Tibial artery (tissue), 4 donors: ENCODE measurements around the gene GABPB2.

Experiments used
- DNase-seq, 2 donors: peaks; one replicate each; pipeline ENCODE4 v3.0.0-alpha.2; 2019
- H3K27ac ChIP-seq, 2 donors: fragments of 200-600 bp; sonication (generic) in 1 of 2; 1 replicate in 1 of 2; 2 replicates in 1 of 2; pipeline ENCODE4 v1.5.1; 2018 to 2019; ENCODE audit warnings: mild to moderate bottlenecking in 1 of 2
- H3K27me3 ChIP-seq, 2 donors: fragments of 200-600 bp; sonication (generic) in 1 of 2; one replicate each; pipeline versions ENCODE4 v1.5.1 to v1.6.0; 2016 to 2019
- H3K36me3 ChIP-seq, 3 donors: fragments of 200-600 bp; sonication (generic) in 2 of 3; one replicate each; pipeline ENCODE4 v1.5.1; 2016 to 2019; ENCODE audit warnings: mild to moderate bottlenecking in 2 of 3
- H3K4me1 ChIP-seq, 4 donors: fragments of 200-600 bp; sonication (generic) in 2 of 4; 1 replicate in 3 of 4; 2 replicates in 1 of 4; pipeline ENCODE4 v1.5.1; 2016 to 2019
- H3K4me3 ChIP-seq, 2 donors: fragments of 200-600 bp; sonication (generic) in 1 of 2; 1 replicate in 1 of 2; 2 replicates in 1 of 2; pipeline ENCODE4 v1.5.1; 2018 to 2019; ENCODE audit warnings: mild to moderate bottlenecking in 2 of 2
- H3K9me3 ChIP-seq, 3 donors: fragments of 200-600 bp; sonication (generic) in 1 of 3; one replicate each; pipeline ENCODE4 v1.5.1; 2016 to 2019
- intact Hi-C: fragments of 100-400 bp; cut with DNase I; formaldehyde crosslinking; loops from one replicate; pipeline ENCODE4 v1.15.0; 2023; ENCODE audit warnings: low total_unique reads
- TF ChIP-seq, protein P1 (sequence below), 2 experiments: fragments of 200-600 bp in 1 of 2; fragments of 450-650 bp in 1 of 2; IDR thresholded peaks; one replicate each; pipeline ENCODE4 v1.5.1; 2017 to 2019; ENCODE audit warnings: antibody characterized with exemption in 2 of 2, mild to moderate bottlenecking in 1 of 2, moderate library complexity in 1 of 2

The GABPB2 gene

GRCh38 chr1:151054971-151055547, 15.5 kb upstream of the GABPB2 start:
- H3K27me3 ChIP-seq: no peaks in the 10 kb centered on the region
- peak overlapping the region; percentile 81 to 91 for H3K27ac ChIP-seq
- DNase-seq: no peak
- no peaks in the 10 kb centered on the region for H3K9me3 ChIP-seq
- H3K4me1 ChIP-seq: peaks cover 0 to 35% (median 26%) of the 10 kb centered on the region in 4 donors
- TF ChIP-seq, protein P1, sequence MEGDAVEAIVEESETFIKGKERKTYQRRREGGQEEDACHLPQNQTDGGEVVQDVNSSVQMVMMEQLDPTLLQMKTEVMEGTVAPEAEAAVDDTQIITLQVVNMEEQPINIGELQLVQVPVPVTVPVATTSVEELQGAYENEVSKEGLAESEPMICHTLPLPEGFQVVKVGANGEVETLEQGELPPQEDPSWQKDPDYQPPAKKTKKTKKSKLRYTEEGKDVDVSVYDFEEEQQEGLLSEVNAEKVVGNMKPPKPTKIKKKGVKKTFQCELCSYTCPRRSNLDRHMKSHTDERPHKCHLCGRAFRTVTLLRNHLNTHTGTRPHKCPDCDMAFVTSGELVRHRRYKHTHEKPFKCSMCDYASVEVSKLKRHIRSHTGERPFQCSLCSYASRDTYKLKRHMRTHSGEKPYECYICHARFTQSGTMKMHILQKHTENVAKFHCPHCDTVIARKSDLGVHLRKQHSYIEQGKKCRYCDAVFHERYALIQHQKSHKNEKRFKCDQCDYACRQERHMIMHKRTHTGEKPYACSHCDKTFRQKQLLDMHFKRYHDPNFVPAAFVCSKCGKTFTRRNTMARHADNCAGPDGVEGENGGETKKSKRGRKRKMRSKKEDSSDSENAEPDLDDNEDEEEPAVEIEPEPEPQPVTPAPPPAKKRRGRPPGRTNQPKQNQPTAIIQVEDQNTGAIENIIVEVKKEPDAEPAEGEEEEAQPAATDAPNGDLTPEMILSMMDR (IDR thresholded peaks at IDR 0.05): no peak
- peaks cover 39 to 60% (median 47%) of the 10 kb centered on the region in 3 donors for H3K36me3 ChIP-seq
- no peak overlapping the region for H3K4me3 ChIP-seq
- intact Hi-C loops: no loop called here

- H3K4me1 ChIP-seq: peaks cover 0 to 38% (median 27%) of the 10 kb centered on the region in 4 donors
- no peaks in the 10 kb centered on the region for H3K9me3 ChIP-seq
- H3K36me3 ChIP-seq: peaks cover 39 to 60% (median 47%) of the 10 kb centered on the region in 3 donors
- intact Hi-C loops: no loop called here
- H3K27me3 ChIP-seq: no peaks in the 10 kb centered on the region
- no peak for DNase-seq
- TF ChIP-seq, protein P1 (IDR thresholded peaks at IDR 0.05): no peak
- H3K27ac ChIP-seq: peak overlapping the region; percentile 81 to 91
- no peak overlapping the region for H3K4me3 ChIP-seq
Observed at GRCh38 chr1:151055581-151055980, 15.0 kb upstream of the GABPB2 start.

DNA sequence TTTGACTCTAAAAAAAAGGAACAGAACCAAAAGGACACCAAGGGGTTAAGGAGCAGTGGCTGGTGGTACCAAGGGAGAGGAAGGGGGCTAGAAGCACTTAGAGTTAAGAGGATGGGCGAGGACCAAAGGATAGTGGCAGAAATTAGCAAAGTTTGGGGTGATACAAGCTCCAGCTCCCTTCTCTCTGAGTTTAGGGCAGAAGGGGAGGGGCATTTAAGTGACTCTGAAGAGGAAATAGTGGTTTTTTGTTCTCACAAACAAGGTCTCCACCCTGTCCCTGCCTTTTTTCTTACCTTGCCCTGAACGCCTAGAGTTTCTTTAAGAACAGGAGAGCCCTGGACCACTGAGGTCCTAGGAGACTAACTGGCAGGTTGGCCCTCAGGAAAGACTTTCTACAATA, 14.4 kb upstream of the GABPB2 start:
- peaks cover 39 to 57% (median 47%) of the 10 kb centered on the region in 3 donors for H3K36me3 ChIP-seq
- intact Hi-C loops: no loop called here

GRCh38 chr1:151058692-151059091, 11.9 kb upstream of the GABPB2 start:
- DNase-seq: no peak
- TF ChIP-seq, protein P1 (IDR thresholded peaks at IDR 0.05): no peak
- Histone ChIP-seq H3K27me3 (no peaks in the 10 kb centered on the region), H3K36me3 (peaks cover 24 to 32% (median 25%) of the 10 kb centered on the region in 3 donors), H3K4me3 (peak overlapping the region; percentile 75 to 91), H3K27ac (peak overlapping the region; percentile 81 to 91), H3K4me1 (peaks cover 0 to 43% (median 27%) of the 10 kb centered on the region in 4 donors), H3K9me3 (no peaks in the 10 kb centered on the region)
- intact Hi-C loops: no loop called here

More for the DNA sequence above, 14.4 kb upstream of the GABPB2 start:
- Histone ChIP-seq H3K4me1 (peaks cover 0 to 43% (median 27%) of the 10 kb centered on the region in 4 donors), H3K4me3 (no peak overlapping the region), H3K9me3 (no peaks in the 10 kb centered on the region), H3K27ac (peak overlapping the region; percentile 81 to 91), H3K27me3 (no peaks in the 10 kb centered on the region)
- TF ChIP-seq, protein P1 (IDR thresholded peaks at IDR 0.05): no peak
- no peak for DNase-seq

- Histone ChIP-seq H3K9me3 (no peaks in the 10 kb centered on the region), H3K4me3 (peak within 1 kb of the TSS; percentile 75 to 91), H3K4me1 (peaks cover 0 to 43% (median 27%) of the 10 kb centered on the region in 4 donors), H3K27ac (peak within 1 kb of the TSS; percentile 81 to 91), H3K36me3 (peaks cover 17 to 25% (median 18%) of the 10 kb centered on the region in 3 donors), H3K27me3 (no peaks in the 10 kb centered on the region)
- intact Hi-C loops: no loop called here
- TF ChIP-seq, protein P1 (IDR thresholded peaks at IDR 0.05): peak; percentile 88 to 95
- peak; percentile 71 to 90 for DNase-seq
Observed at GRCh38 chr1:151059109-151060006, 11.2 kb upstream of the GABPB2 start, which contains the start of gene CDC42SE1. TSS of gene CDC42SE1 (minus strand) at chr1:151059622. CDS start at chr1:151055730, 3,892 bp downstream.
